H1 (cell line): ENCODE data around the gene RAB38. TPM values are rescaled to one million over a fixed set of nuclear protein-coding genes. Genes with fewer than 3 reads are reported as not detected.

ENCODE experiments used
- BACH1 ChIP-seq: IDR thresholded peaks from 2 replicates; pipeline ENCODE4 v1.6.1; 2012; ENCODE audit warnings: low read length, improper control_type of control experiment
- CEBPB ChIP-seq: IDR thresholded peaks from 2 replicates; pipeline ENCODE4 v1.6.1; 2012; ENCODE audit warnings: low read depth, low read length
- CHD2 ChIP-seq: IDR thresholded peaks from 2 replicates; pipeline ENCODE4 v1.6.1; 2012; ENCODE audit warnings: low read length, improper control_type of control experiment
- EGR1 ChIP-seq: IDR thresholded peaks from 2 replicates; pipeline ENCODE4 v1.6.1; 2011; ENCODE audit warnings: low read depth, low read length, borderline replicate concordance
- NANOG ChIP-seq: IDR thresholded peaks from 2 replicates; pipeline ENCODE4 v1.6.1; 2011; ENCODE audit warnings: low read length, low read depth, mild to moderate bottlenecking, inconsistent platforms; ENCODE audit not compliant: insufficient read depth, poor library complexity, severe bottlenecking
- RFX5 ChIP-seq: IDR thresholded peaks from 2 replicates; pipeline ENCODE4 v1.6.1; 2011; ENCODE audit warnings: low read depth, low read length, improper control_type of control experiment, borderline replicate concordance
- RNF2 ChIP-seq: fragments of 200-900, 300-1000 bp; sonication (generic); IDR thresholded peaks from 2 replicates; pipeline ENCODE4 v1.7.1; 2016; ENCODE audit warnings: borderline replicate concordance, low read depth, mild to moderate bottlenecking, antibody characterized with exemption, low read length; ENCODE audit not compliant: poor library complexity, severe bottlenecking; ENCODE audit errors: missing control alignments
- SIRT6 ChIP-seq: IDR thresholded peaks from one replicate; pipeline ENCODE4 v1.7.1; 2012; ENCODE audit warnings: low read length, inconsistent platforms
- TAF7 ChIP-seq: optimal IDR thresholded peaks from 2 replicates; pipeline ENCODE3; 2011; ENCODE audit warnings: low read depth, mild to moderate bottlenecking, inconsistent platforms, low read length, moderate library complexity, borderline replicate concordance
- polyA plus RNA-seq, 7 experiments: library from polyadenylated mRNA; depleted of rRNA in 3 of 7; stranded (reverse) in 5 of 7; unstranded in 2 of 7; fragments of >200 nt in 5 of 7; fragments of 200-250 nt in 2 of 7; gene quantifications; 1 replicate in 5 of 7; 2 replicates in 1 of 7; 4 replicates in 1 of 7; pipeline versions ENCODE4 v1.2.1 to v1.2.3, GENCODE V29; 2011 to 2013; ENCODE audit warnings: missing spikeins in 2 of 7, mixed read lengths in 2 of 7
- total RNA-seq: library from RNA; stranded (reverse); fragmentation: NEBNext Ultra II Directional; extraction: Animal tissue kit (Norgen Biotek cat#: 25700); gene quantifications from 2 replicates; pipeline ENCODE4 v1.2.1, GENCODE V29; 2021

The RAB38 gene
- total and polyA plus RNA-seq, 2 of the 8 experiments (the other 6 are each of a cell fraction or from before 2014, with no cell fraction given), result 15.4 to 16.5 TPM

- TF ChIP-seq EGR1 (no peak), NANOG (no peak), SIRT6 (no peak), TAF7 (no peak), CEBPB (no peak), RNF2 (no peak), BACH1 (no peak), CHD2 (no peak), RFX5 (no peak)
Measured at GRCh38 chr11:88068848-88069554, 106.2 kb downstream of the RAB38 start (continued).
